K562 (cell line): ENCODE measurements around the gene HEXD. TPM values are rescaled to one million over a fixed set of nuclear protein-coding genes. Genes with fewer than 3 reads are reported as not detected.
A peak's percentile ranks its signal among the peaks of the same experiment; 100 is the strongest.

Source experiments
- BACH1 ChIP-seq: fragments of 200-800 bp; sonication (Bioruptor generic); IDR thresholded peaks from 2 replicates; pipeline ENCODE4 v1.6.1; 2016; ENCODE audit warnings: missing genetic modification characterization, missing compliant biosample characterization
- BCOR ChIP-seq: fragments of 450-650 bp; IDR thresholded peaks from 2 replicates; pipeline ENCODE4 v1.6.1; 2016
- DDX20 ChIP-seq: fragments of 450-650 bp; IDR thresholded peaks from 2 replicates; pipeline ENCODE4 v1.6.1; 2016; ENCODE audit warnings: missing genetic modification characterization, low read depth, mild to moderate bottlenecking, missing compliant biosample characterization, moderate library complexity
- ELF1 ChIP-seq: fragments of 200-800 bp; sonication (Bioruptor generic); IDR thresholded peaks from 2 replicates; pipeline ENCODE4 v1.6.1; 2016; ENCODE audit warnings: missing genetic modification characterization, missing compliant biosample characterization
- EP300 ChIP-seq: IDR thresholded peaks from 2 replicates; pipeline ENCODE4 v1.6.1; 2012; ENCODE audit warnings: low read length, improper control_type of control experiment
- FOXA3 ChIP-seq, 2 experiments: fragments of 450-650 bp in 1 of 2; sonication (generic) in 1 of 2; formaldehyde crosslinking; IDR thresholded peaks in 1 of 2; conservative IDR thresholded peaks in 1 of 2; 2 replicates each; pipeline versions ENCODE4 v1.4.0 to v1.8.0; 2020 to 2022; ENCODE audit warnings: mild to moderate bottlenecking in 2 of 2, missing genetic modification reagents in 1 of 2
- FOXK1 ChIP-seq: sonication (generic); formaldehyde crosslinking; IDR thresholded peaks from 2 replicates; pipeline ENCODE4 v1.8.0; 2022; ENCODE audit warnings: missing genetic modification reagents, mild to moderate bottlenecking, borderline replicate concordance
- FOXK2 ChIP-seq, 2 experiments: fragments of 450-650 bp; IDR thresholded peaks in 1 of 2; conservative IDR thresholded peaks in 1 of 2; 2 replicates each; pipeline ENCODE4 v1.6.1; 2016; ENCODE audit warnings: low read depth in 2 of 2, mild to moderate bottlenecking in 1 of 2
- GTF2A2 ChIP-seq: IDR thresholded peaks from 2 replicates; pipeline ENCODE4 v1.6.1; 2016; ENCODE audit warnings: mild to moderate bottlenecking, missing genetic modification characterization, missing compliant biosample characterization
- GTF2B ChIP-seq: IDR thresholded peaks from 2 replicates; pipeline ENCODE4 v1.6.1; 2011; ENCODE audit not compliant: insufficient read length; ENCODE audit errors: extremely low read depth
- JUNB ChIP-seq: fragments of 450-650 bp; formaldehyde crosslinking; conservative IDR thresholded peaks from 2 replicates; pipeline ENCODE4 v1.4.0; 2020; ENCODE audit warnings: mild to moderate bottlenecking
- MYC ChIP-seq, 2 experiments: fragments of 250-450 bp in 1 of 2; sonication (Bioruptor Pico) in 1 of 2; IDR thresholded peaks; 2 replicates each; pipeline versions ENCODE4 v1.5.1 to v1.6.1; 2012 to 2021; ENCODE audit warnings: low read depth in 2 of 2, borderline replicate concordance in 1 of 2, improper control_type of control experiment in 1 of 2, low read length in 1 of 2, mild to moderate bottlenecking in 1 of 2, moderate library complexity in 1 of 2
- NELFE ChIP-seq: IDR thresholded peaks from 2 replicates; pipeline ENCODE4 v1.6.1; 2011; ENCODE audit warnings: mild to moderate bottlenecking; ENCODE audit not compliant: insufficient read depth, insufficient read length
- NEUROD1 ChIP-seq: fragments of 150-350 bp; IDR thresholded peaks from 2 replicates; pipeline ENCODE4 v1.6.1; 2014; ENCODE audit warnings: borderline replicate concordance, low read length, low read depth; ENCODE audit not compliant: partially characterized antibody
- NR4A1 ChIP-seq, 2 experiments: fragments of 250-450 bp in 1 of 2; fragments of 450-650 bp in 1 of 2; sonication (Bioruptor Pico) in 1 of 2; IDR thresholded peaks; 2 replicates each; pipeline versions ENCODE4 v1.4.0 to v1.6.1; 2016 to 2020; ENCODE audit warnings: mild to moderate bottlenecking in 2 of 2, missing compliant biosample characterization in 1 of 2, missing genetic modification characterization in 1 of 2, moderate library complexity in 1 of 2
- PML ChIP-seq: IDR thresholded peaks from 2 replicates; pipeline ENCODE4 v1.6.1; 2012; ENCODE audit warnings: low read length, inconsistent platforms
- SAFB2 ChIP-seq: fragments of 200-400 bp; formaldehyde crosslinking; IDR thresholded peaks from 2 replicates; pipeline ENCODE4 v1.6.1; 2018; ENCODE audit warnings: borderline replicate concordance, low read length, low read depth, moderate library complexity; ENCODE audit not compliant: severe bottlenecking
- SAP30 ChIP-seq: fragments of 200-600 bp; sonication (generic); IDR thresholded peaks from 2 replicates; pipeline ENCODE4 v1.6.1; 2012; ENCODE audit warnings: borderline replicate concordance, low read depth, mild to moderate bottlenecking, moderate library complexity, low read length, control low read depth, inconsistent platforms; ENCODE audit not compliant: insufficient read depth, poor library complexity, severe bottlenecking
- SMC3 ChIP-seq: conservative IDR thresholded peaks from 2 replicates; pipeline ENCODE4 v1.6.1; 2011; ENCODE audit warnings: low read depth, low read length, improper control_type of control experiment; ENCODE audit not compliant: insufficient read depth
- TBL1XR1 ChIP-seq, 2 experiments: IDR thresholded peaks; 2 replicates each; pipeline ENCODE4 v1.6.1; 2012; ENCODE audit warnings: improper control_type of control experiment in 2 of 2, low read length in 2 of 2, mild to moderate bottlenecking in 1 of 2
- ZBTB2 ChIP-seq: fragments of 450-650 bp; IDR thresholded peaks from 2 replicates; pipeline ENCODE4 v1.6.1; 2016; ENCODE audit warnings: antibody characterized with exemption
- ZNF121 ChIP-seq: sonication (generic); formaldehyde crosslinking; conservative IDR thresholded peaks from 2 replicates; pipeline ENCODE4 v1.8.0; 2022; ENCODE audit warnings: missing genetic modification reagents
- ZNF197 ChIP-seq: fragments of 200-800 bp; sonication (Bioruptor generic); IDR thresholded peaks from 2 replicates; pipeline ENCODE4 v1.6.1; 2016; ENCODE audit warnings: low read depth, missing genetic modification characterization, missing compliant biosample characterization
- ZNF668 ChIP-seq: fragments of 250-450 bp; sonication (Bioruptor Pico); IDR thresholded peaks from 2 replicates; pipeline ENCODE4 v1.8.0; 2022; ENCODE audit warnings: mild to moderate bottlenecking, inconsistent platforms
- polyA plus RNA-seq, 8 experiments: library from polyadenylated mRNA; depleted of rRNA in 4 of 8; stranded (reverse) in 5 of 8; unstranded in 3 of 8; fragments of >200 nt; fragmentation: Nextera tagmentation in 2 of 8; fragmentation: Illumina TruSeq in 1 of 8; extraction: Ambion mirVana in 2 of 8; extraction: Trizol in 1 of 8; gene quantifications; 2 replicates each; pipeline versions ENCODE4 v1.2.1 to v1.2.3, GENCODE V29; 2011 to 2014; ENCODE audit warnings: inconsistent platforms in 1 of 8, missing spikeins in 1 of 8
- total RNA-seq, 7 experiments: library from RNA; depleted of rRNA in 6 of 7; stranded (reverse); fragments of >200 nt in 6 of 7; fragmentation: Illumina TruSeq in 2 of 7; extraction: Trizol in 2 of 7; gene quantifications; 2 replicates each; pipeline versions ENCODE4 v1.2.1 to v1.2.3, GENCODE V29; 2011 to 2021; ENCODE audit warnings: low replicate concordance in 1 of 7
- TF ChIP-seq, protein P1 (sequence below): fragments of 250-450 bp; sonication (Bioruptor Pico); IDR thresholded peaks from 2 replicates; pipeline ENCODE4 v1.6.1; 2021; ENCODE audit warnings: mild to moderate bottlenecking

Gene HEXD
- total and polyA plus RNA-seq, 9 of the 15 experiments (the other 6 are each of a cell fraction or from before 2014, with no cell fraction given): 1.0 to 25.3 (median 10.0) TPM

DNA sequence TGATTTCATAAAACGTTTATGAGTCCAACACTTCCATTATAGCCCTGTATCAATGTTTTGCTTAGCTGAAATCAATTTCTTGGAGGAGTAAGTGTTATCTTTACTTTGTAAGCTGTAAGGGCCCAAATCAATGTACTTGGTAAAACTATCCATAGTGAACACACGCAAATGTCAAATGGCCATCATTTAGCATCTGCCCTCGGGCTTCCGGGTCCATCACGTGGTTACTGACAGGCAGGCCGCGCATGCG, 39.7 kb downstream of the HEXD start (continued):
- TF ChIP-seq FOXK1 (CRISPR knock-in tag): no peak
- TF ChIP-seq BACH1 (tag): 0 out of 2 replicates have a peak, but pooled peaks have one; percentile 3
- TF ChIP-seq SAP30: peak; percentile 54
- no peak for TF ChIP-seq NEUROD1
- TF ChIP-seq ZNF121 (CRISPR knock-in tag): no peak
- no peak for TF ChIP-seq JUNB
- 0 out of 2 replicates have a peak, but pooled peaks have one; percentile 36 for TF ChIP-seq ZNF197
- no peak for TF ChIP-seq GTF2B
- TF ChIP-seq TBL1XR1 (IDR thresholded peaks at IDR 0.05; ENCODE audit: low read length in 2 of 2): no peak
- TF ChIP-seq ZBTB2: peak; percentile 95; the same call in 1 of the 2 replicates
- no peak for TF ChIP-seq NELFE
- TF ChIP-seq SAFB2: no peak
- no peak for TF ChIP-seq NR4A1 (CRISPR knock-in tag; IDR thresholded peaks at IDR 0.05)
- TF ChIP-seq NR4A1 (tag; IDR thresholded peaks at IDR 0.05): no peak
- peak in 1 of 2 experiments; percentile 45; a peak in 2 of 4 replicates for TF ChIP-seq FOXK2 (conservative IDR thresholded peaks at IDR 0.05 in 1 of 2, IDR thresholded peaks at IDR 0.05 in 1 of 2; ENCODE audit: low read depth in 2 of 2)
- no peak for TF ChIP-seq BCOR
- peak; percentile 71; the same call in 1 of the 2 replicates for TF ChIP-seq MYC (IDR thresholded peaks at IDR 0.05; ENCODE audit: low read depth, low read length)
- TF ChIP-seq MYC (CRISPR knock-in tag; IDR thresholded peaks at IDR 0.05; ENCODE audit: borderline replicate concordance, low read depth): peak; percentile 46; the same call in 1 of the 2 replicates
- peak; percentile 97 for TF ChIP-seq ELF1 (tag)
- no peak for TF ChIP-seq SMC3
- TF ChIP-seq EP300: no peak
- no peak for TF ChIP-seq PML
- no peak for TF ChIP-seq DDX20 (tag)
- TF ChIP-seq ZNF668: peak; percentile 67; the same call in 1 of the 2 replicates
- TF ChIP-seq FOXA3 (CRISPR knock-in tag; conservative IDR thresholded peaks at IDR 0.05 in 1 of 2, IDR thresholded peaks at IDR 0.05 in 1 of 2): no peak
- no peak for TF ChIP-seq GTF2A2
- TF ChIP-seq, protein P1, sequence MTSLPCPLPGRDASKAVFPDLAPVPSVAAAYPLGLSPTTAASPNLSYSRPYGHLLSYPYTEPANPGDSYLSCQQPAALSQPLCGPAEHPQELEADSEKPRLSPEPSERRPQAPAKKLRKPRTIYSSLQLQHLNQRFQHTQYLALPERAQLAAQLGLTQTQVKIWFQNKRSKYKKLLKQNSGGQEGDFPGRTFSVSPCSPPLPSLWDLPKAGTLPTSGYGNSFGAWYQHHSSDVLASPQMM: no peak
